EH (cell line): Measurements from ENCODE around the gene CDK2.

ENCODE experiments used
- DNase-seq: peaks from one replicate; pipeline ENCODE4 v3.0.0-alpha.2; 2015; ENCODE audit warnings: low read depth

The CDK2 gene

GRCh38 chr12:55938826-55939501 is 27.7 kb upstream of the CDK2 start:
- DNase-seq = no peak

GRCh38 chr12:55940065-55940732 is 26.4 kb upstream of the CDK2 start:
- DNase-seq = peak; percentile 84

- no peak for DNase-seq
These were observed 24.6 kb upstream of the CDK2 start for GRCh38 chr12:55942055-55942454.

GRCh38 chr12:55942577-55943136 is 24.0 kb upstream of the CDK2 start:
- DNase-seq = no peak

- DNase-seq = no peak
These were observed 20.1 kb upstream of the CDK2 start for GRCh38 chr12:55946553-55946952.

GRCh38 chr12:55955344-55955743 is 11.3 kb upstream of the CDK2 start:
- no peak for DNase-seq

GRCh38 chr12:55955800-55956508 is 10.7 kb upstream of the CDK2 start:
- peak; percentile 63 for DNase-seq

- no peak for DNase-seq
These were observed 9.3 kb upstream of the CDK2 start for GRCh38 chr12:55957106-55957859.

- no peak for DNase-seq
These were observed 2.9 kb upstream of the CDK2 start for GRCh38 chr12:55963760-55964159.

- DNase-seq = no peak
These were observed 1.4 kb upstream of the CDK2 start for GRCh38 chr12:55965240-55965639.

GRCh38 chr12:55965941-55966407 is 656 bp upstream of the CDK2 start, which contains the start of gene PMEL:
TSS of gene PMEL (minus strand) at chr12:55966042. CDS start at chr12:55966011, 31 bp downstream.
- peak; percentile 27 for DNase-seq

GRCh38 chr12:55969356-55969755 is 2.7 kb downstream of the CDK2 start:
- DNase-seq = no peak

- peak; percentile 48 for DNase-seq
These were observed 4.1 kb downstream of the CDK2 start for GRCh38 chr12:55970775-55971174.

GRCh38 chr12:55972042-55972441 is 5.4 kb downstream of the CDK2 start:
- peak; percentile 75 for DNase-seq

GRCh38 chr12:55972456-55972855 is 5.8 kb downstream of the CDK2 start:
- DNase-seq = no peak

GRCh38 chr12:55972911-55973598 is 6.4 kb downstream of the CDK2 start:
- no peak for DNase-seq

- peak; percentile 100 for DNase-seq
These were observed 7.1 kb downstream of the CDK2 start, which contains the start of gene RAB5B for GRCh38 chr12:55973599-55974307. TSS of gene RAB5B (plus strand) at chr12:55974078. CDS start at chr12:55986961, 12,883 bp downstream.

- DNase-seq = peak; percentile 60
These were observed 7.7 kb downstream of the CDK2 start for GRCh38 chr12:55974308-55974730.

- no peak for DNase-seq
These were observed 11.8 kb downstream of the CDK2 start for GRCh38 chr12:55978393-55978792.

- no peak for DNase-seq
These were observed 12.4 kb downstream of the CDK2 start for GRCh38 chr12:55979069-55979468.
